CD4-positive, alpha-beta T cell treated with Interleukin-2 at 100 ng/mL for 4 hours (primary cell): ENCODE results near the gene BFSP2.
A peak's percentile ranks its signal among the peaks of the same experiment; 100 is the strongest.
"Not testable (repeated sequence)": the region's sequence is repeated elsewhere in the genome, so short reads cannot be mapped to it uniquely, and the experiment has no call there.

ENCODE experiments used
- DNase-seq: peaks from one replicate; pipeline ENCODE4 v3.0.0-alpha.2; 2020; ENCODE audit warnings: low spot score

The BFSP2 gene

DNA sequence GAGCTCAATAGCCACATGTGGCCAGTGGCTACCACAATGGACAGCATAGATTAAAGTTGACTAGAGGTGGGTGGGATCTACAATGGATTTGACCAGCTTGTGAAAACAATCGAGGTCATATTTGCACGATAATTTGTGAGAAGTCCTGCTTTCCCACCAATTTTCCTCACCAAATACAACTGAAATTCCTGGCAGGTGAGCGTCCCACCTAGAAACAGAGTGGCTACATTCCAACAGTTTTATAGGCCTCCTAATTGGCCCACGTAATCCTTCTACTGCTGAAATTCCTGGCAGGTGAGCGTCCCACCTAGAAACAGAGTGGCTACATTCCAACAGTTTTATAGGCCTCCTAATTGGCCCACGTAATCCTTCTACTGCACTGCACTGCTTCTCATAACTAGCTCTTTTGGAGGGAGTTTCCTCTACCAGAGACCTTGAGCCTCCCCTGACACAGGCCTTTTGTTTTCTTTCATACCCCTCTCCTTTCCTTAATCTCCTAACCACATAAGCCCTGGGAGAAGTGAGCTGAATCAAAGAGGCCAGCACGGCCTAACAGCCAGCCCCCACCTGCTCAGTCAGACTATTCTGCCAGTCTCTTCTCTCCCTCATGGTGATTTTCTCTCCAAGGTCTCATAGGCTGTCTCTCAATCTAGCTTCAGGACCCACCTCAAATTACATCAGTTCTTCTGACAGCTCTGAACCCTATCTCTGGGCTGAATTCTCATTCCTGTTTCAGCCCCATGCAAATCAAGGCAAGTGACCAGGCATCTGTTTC lies 80.2 kb downstream of the BFSP2 start:
- DNase-seq = no peak

DNA sequence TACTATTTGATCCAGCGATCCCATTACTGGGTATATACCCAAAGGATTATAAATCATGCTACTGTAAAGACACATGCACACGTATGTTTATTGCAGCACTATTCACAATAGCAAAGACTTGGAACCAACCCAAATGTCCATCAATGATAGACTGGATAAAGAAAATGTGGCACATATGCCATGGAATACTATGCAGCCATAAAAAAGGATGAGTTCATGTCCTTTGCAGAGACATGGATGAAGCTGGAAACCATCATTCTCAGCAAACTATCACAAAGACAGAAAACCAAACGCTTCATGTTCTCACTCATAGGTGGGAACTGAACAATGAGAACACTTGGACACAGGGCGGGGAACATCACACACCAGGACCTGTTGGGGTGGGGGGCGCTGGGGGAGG lies 82.6 kb downstream of the BFSP2 start:
- DNase-seq = not testable (repeated sequence)

DNA sequence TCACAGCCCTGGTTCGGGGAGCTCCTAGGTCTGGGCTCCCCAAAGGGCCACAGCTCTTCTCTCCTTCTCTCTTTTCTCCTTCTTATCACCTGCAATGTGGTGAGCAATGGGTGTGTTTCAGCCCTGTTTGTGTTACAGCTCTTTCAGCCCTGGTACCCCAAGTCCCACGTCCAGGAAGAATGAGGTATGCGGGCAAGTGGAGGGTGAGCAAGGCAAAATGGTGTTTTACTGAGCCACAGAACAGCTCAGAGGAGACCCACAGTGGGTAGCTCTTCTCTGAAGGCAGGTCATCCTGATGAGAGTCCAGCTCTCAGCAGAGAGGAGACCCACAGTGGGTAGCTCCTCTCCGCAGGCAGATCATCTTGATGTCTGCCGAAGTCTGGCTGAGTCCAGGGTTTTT lies 86.8 kb downstream of the BFSP2 start:
- DNase-seq = no peak

DNA sequence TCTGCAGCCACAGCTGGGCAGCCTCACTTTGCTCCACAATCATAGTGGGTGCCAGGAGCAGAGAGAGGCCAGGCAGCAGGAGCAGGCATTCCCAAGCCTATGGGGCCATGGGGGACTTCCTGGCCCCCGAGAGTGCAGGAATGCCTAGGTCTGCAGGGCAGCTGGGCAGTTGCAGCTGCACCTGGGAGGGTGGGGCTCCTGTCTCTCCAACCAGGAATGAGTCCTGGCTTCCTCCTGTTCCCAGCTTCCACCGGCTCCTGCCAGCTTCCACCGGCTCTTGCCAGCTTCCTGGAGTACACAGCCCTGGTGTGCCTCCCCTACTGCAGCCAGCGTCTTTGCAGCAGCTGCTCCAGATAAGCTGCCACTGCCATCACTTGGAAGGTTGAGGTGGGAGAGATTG lies 87.3 kb downstream of the BFSP2 start:
- no peak for DNase-seq

DNA sequence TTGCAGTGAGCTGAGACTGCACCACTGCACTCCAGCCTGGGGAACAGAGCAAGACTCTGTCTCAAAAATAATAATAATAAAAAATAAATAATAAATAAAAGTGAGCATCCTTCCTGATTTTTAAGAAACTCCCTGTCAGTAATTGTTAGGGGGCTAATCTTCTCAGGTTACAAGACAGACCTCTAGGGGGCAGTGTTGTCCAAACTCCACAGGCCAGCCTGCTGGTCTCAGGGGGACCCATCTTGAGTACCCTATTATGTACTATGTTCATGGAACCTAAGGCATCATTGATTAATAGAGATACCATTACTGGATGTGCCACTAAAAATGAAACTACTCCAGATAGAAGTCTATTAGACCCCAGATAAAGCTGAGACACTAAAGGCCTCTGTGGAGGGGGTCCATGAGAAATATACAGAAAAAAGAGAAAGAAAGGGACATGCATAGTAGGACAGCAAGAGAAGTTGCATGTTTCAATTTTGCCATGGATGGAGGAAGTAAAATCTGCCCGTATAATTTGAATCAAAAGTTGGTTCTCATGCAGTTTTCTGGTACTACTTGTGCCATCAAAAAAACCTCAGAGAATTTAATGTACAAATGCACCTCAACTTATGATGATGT lies 88.2 kb downstream of the BFSP2 start:
- DNase-seq = peak; percentile 74

DNA sequence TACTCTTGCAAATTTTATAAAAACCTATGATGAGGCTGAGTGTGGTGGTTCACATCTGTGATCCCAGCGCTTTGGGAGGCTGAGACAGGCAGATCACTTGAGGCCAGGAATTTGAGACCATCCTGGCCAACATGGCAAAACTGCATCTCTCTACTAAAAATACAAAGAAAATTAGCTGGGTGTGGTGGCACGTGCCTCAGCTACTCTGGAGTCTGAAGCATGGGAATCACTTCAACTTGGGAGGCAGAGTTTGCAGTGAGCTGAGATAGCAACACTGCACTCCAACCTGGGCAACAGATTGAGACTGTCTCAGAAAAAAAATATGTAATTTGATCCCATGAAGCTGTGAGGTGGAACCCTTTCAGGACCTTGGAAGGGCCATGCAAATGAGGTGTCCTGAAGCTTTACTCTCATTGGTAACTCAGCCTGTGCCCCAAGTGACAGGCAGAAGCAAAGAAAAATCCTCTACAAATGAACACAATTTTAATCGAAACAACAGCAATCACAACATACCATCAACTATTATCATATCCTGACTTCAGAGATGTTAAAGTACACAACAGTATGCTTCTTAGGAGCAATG lies 89.0 kb downstream of the BFSP2 start:
- DNase-seq = no peak

DNA sequence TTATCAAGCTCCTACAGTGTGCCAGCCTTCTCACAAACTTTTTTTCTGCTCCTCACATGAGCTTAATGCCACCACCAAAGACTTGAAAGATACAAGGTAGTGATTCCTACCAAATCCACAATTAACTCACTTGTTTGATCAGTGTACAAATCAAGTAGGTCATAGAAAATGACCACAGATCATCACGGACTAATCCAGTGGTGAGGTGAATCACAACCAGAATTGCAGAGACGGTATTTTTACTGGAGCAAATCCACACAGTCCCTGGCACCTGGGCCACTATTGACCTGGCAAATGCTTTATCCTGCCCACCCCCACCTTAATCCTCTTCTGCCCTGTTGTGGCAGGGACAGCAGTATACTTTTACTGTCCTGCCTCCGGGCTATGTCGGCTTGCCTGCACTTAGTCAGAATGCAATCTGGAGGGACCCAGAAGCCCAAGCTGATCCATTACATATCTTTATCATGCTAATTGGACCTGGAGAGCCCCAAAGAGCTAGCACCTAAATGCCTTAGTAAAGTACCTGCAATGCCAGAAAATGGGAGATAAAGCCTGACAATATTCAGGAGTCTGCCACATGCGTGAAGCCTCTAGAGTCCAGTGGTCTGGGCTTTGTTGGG lies 89.7 kb downstream of the BFSP2 start:
- no peak for DNase-seq

DNA sequence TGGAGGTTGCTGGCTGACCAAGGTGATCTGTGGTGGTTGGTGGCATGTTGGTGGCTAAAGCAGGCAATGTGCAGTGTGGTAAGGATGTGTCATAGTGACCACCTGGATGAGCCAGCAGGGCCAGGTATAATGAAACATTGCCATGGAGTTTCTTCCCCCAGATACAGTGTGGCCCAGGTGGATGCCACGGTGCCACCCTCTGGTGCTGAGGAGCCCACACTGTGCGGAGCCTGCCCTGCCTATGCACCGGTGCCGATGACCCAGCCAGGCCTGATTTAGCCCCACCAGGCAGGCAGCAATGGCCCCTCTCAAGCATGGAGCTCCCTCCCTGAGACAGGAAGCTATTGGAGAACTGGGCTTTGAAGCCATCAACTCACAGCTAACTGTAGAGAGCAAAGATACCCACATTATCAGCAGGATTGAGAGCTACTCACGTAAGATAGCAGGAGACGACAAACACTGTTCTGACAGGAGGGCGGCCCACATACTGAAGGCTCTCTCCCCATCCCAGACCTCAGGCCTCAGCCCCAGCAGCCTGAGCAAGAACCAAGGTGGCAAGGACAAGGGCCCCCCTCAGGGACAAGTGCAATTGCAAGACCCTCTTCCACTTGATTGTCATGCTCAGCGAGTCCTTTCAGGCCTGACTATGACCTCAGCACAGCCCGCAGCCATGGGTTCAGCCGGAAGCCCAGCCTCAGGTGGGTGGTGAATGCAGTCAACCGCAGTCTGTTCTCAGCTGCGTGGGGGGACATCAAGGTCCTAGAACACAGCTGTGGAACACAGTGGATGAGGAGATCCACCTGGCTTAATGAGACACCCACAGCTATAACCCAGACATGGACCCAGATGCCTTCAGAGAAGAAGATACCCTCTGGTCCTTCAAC lies 90.9 kb downstream of the BFSP2 start:
- DNase-seq = peak; percentile 50

DNA sequence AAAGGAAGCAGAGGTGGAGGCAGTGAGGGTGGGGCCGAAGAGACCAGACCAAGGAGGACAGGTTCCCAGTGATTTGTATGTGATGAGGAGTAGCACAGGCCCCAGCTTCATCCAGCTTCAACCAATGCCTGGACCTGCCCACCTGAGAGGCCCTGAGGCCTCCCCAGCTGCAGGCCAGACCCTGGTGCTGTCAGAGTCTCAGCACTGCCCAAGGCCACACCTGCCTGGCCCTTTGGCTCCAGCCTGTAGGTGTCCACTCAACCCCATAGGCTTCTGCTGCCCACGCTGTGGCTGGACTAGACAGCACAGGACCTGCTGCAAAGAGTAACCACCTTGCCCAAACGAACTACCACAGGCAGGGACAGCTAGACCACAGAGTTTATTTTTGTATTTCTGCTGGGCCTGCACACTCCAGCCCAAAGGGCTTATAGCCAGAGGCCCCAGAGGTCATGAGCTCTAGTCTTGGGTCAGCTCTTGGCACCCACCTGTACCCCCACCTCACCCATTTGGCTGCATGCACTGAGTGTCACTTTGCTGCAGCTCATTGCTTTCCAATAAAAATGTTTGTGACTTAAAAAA lies 91.7 kb downstream of the BFSP2 start:
- no peak for DNase-seq

DNA sequence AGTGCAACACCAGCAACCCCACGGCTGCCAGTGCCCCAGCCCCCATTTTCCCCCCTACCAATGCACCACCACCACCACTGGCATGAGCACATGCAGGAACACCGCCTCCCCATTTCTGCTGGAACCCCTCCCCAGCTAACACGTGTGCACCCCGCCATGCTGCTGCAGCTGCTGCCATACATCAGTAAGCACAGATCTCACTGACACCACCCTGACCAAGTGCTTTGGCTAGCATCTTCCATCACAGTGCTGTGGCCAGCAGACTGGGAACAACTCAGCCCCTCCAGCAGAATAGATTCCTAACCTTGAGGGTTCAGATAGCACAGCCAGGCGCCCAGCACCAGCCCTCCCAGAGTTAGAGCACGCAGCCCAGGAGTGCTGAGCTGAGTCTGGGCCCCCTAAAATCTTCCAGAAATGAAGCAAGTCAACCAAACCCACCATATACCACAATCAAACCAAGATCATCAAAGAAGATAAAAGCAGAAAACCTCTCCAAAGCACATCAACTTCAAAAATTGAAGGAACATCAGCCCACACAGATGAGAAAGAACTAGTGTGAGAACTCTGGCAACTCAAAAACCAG lies 92.4 kb downstream of the BFSP2 start:
- DNase-seq = no peak

DNA sequence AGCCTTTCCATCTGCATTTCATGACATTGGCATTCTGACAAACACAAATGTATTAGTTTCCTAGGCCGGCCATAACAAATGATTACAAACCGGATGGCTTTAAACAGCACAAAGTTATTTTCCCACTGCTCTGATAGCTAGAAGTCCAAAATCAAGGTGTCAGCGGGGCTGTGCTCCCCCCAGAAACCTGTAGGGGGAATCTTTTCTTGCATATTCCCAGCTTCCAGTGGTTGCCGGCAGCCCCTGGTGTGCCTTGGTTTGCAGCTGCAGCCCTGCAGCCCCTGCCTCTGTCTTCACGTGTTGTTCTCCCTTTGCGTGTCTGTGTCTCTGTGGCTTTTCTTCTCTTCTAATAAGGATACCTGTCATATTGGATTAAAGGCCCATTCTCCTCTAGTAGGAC lies 94.6 kb downstream of the BFSP2 start:
- DNase-seq = no peak

DNA sequence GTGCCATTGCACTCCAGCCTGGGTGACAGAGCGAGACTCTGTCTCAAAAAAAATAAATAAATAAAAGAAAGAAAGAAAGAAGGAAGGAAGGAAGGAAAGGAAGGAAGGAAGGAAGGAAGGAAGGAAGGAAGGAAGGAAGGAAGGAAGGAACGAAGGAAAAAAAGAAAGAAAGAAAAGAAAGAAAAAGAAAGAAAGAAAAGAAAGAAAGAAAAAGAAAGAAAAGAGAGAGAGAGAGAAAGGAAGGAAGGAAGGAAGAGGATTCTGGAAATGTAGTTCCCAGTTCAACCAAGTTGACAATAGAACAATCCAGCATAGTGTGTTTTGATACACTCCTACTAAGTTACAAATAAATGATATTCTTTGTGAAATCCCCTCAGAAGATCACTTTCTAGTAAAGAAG lies 102.7 kb downstream of the BFSP2 start:
- DNase-seq = not testable (repeated sequence)

DNA sequence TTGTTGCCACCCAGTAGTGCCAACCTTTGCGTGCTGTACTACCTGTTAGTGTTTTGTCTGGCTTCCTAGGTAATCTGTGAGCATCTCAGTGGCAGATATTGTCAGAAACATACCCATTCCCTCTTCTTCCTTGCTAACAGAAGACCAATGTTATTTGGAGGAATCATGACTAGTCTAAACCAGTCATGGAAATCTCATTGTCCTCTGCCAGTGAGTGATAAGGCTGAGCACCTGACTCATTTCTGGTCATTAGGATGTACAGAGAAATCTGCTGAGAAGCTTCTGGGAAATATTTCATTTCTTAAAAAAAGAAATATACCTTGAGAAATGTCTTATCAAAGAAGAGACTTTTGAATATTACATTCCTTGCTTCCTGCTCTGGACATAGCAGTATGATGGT lies 103.6 kb downstream of the BFSP2 start:
- DNase-seq = no peak

DNA sequence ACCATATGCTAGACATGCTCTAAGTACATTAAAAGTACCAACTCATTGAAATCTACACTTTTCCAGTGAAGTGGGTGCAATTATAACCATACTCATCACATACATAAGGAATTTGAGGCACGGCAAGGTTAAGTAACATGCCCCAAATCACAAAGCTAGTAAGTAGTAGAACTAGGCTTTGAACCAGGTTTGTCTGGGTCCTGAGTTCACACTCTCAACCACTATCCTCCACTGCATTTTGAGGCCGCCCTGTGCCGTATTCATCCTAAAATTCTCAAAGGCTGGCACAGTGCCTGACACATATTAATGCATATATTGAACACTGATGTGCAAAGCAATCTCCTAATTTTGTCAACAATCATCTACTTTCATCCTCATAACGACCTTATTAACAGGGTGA lies 104.9 kb downstream of the BFSP2 start:
- no peak for DNase-seq

DNA sequence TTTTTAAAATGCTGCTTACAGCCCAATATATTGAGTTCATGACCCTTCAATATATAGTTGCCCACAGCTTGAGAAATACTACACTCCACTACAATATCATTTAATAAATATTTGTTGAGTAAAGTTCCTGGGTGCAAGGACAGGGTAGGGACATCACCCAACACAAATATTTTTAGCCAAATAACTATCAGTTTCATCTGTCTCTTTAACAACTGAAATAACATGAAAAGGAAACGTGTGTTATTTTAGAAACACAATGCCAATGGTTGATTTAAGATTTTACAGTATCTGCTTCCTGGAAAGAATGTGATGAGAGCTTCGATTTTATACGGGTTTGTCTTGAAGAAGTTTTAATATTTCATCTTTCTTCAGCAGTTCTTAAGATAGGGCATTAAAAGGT lies 106.0 kb downstream of the BFSP2 start:
- no peak for DNase-seq

DNA sequence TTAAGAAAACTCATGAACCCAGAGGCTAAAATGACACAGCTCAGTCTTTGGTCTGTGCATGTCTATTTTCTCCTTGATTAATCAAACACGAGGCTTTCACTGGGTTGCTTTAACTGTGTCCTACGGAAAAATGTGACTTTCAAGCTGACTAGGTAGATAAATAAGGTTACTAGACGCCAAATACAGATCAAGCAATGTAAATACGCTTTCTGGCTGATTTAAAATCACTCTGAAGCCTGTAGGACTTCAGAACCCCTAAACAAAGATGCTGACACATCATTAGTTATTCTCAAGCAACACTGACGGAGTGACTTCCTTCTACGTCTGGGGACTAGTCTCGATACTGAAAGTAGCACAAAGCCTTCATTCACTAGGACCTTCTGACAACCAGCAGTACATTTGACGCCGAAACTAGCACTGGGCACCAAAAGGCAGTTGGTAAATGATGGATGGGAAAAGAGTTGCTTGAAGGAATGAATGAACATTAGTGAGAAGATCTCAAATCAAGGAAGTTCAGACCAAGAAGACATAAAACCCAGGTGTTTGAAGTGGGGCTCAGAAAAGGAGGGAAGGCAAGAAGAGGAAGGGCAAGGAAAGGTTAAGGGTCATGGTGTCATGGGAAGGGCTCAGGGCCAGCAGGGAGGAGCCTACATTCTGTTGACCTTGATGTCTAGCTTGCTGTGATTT lies 106.5 kb downstream of the BFSP2 start:
- DNase-seq = peak; percentile 67

DNA sequence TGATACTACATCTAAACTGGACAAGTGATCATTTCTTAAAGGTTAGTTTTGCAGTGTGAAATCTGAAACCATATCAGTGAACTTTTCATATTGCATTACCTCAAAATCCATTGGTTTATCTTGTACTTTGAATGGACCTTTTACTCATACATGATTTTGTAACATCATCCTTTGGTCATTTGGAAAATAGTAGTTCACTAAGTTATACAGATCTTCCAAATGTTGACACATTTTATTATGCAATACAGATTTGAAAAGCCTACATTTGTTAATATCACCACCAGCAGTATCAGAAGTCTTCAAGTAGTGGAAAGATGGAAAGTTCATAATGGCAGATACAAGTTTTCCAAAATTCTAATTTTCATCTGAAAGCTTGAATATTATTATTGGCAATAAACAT lies 109.6 kb downstream of the BFSP2 start:
- no peak for DNase-seq

DNA sequence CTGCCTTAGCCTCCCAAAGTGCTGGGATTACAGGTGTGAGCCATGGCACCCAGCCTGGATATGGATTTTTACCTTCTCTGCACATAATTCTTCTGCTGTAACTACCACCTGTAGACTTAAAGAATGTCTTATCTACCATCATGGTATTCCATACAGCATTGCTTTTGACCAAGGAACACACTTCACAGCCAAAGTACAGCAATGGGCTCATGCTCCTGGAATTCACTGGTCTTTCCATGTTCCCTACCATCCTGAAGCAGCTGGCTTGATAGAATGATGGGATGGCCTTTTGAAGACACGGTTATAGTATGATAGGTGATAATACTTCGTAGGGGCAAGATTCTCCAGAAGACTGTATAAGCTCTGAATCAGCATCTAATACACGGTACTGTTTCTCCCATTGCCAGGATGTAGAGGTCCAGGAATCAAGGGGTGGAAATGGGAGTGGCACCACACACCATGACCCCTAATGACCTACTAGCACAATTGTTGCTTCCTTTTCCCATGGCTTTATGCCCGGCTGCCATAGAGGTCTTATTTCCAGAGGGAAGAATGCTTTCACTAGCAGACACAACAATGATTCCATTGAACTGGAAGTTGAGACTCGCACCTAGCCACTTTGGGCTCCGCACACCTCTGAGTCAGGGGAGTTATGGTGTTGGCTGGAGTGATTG lies 112.7 kb downstream of the BFSP2 start:
- DNase-seq = no peak

DNA sequence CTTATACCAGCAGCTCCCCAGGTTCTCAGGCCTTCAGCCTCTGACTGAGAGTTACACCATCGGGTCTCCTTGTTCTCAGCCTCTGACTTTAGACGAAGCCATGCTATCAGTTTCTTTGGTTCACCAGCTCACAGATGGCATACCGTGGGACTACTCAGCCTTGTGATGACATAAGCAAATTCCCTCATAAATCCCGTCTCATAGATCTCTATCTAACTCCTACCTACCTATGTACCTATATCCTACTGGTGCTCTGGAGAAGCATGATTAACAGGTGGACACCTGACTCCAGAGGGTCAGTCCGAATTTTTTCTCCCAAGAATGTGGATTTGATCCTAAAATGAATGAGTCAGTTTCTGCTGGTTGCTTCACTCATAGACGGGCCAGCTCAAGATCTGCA lies 114.6 kb downstream of the BFSP2 start:
- no peak for DNase-seq

DNA sequence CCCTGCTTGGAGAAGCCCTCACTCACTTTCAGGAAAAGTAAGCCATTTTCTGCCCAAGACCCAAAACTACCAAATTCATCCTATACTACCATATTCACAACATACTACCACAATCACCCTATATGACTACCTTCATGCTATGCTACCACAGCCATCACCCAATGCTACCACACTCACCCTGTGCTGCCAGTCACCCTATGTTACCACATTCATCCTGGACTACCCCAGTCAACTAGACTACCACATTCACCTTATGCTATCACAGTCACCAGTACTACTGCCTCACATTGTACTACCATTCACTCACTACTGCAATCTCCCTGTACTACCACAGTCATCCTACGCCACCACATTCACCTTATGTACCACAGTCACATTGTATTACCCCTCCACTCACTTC lies 115.3 kb downstream of the BFSP2 start:
- DNase-seq = no peak
